HFF-Myc (cell line): ENCODE results near the gene GFRA3.
"Not testable (repeated sequence)": the region's sequence is repeated elsewhere in the genome, so short reads cannot be mapped to it uniquely, and the experiment has no call there.

Source experiments
- DNase-seq: peaks from one replicate; pipeline ENCODE4 v3.0.0-alpha.2; 2011; ENCODE audit warnings: low read depth; ENCODE audit errors: extremely low read depth
- H3K4me3 ChIP-seq: replicated peaks from 2 replicates; pipeline ENCODE4 v1.5.1; 2011; ENCODE audit warnings: low read depth, mild to moderate bottlenecking, control low read depth, low read length
- TF ChIP-seq, protein P1 (sequence below): IDR thresholded peaks from 2 replicates; pipeline ENCODE4 v1.5.1; 2012; ENCODE audit warnings: mild to moderate bottlenecking, low read depth, low read length, control low read depth; ENCODE audit errors: missing control alignments

Gene GFRA3

GRCh38 chr5:138272681-138273080, 1.7 kb downstream of the GFRA3 start:
- no peak overlapping the region for H3K4me3 ChIP-seq
- DNase-seq: no peak
- TF ChIP-seq, protein P1, sequence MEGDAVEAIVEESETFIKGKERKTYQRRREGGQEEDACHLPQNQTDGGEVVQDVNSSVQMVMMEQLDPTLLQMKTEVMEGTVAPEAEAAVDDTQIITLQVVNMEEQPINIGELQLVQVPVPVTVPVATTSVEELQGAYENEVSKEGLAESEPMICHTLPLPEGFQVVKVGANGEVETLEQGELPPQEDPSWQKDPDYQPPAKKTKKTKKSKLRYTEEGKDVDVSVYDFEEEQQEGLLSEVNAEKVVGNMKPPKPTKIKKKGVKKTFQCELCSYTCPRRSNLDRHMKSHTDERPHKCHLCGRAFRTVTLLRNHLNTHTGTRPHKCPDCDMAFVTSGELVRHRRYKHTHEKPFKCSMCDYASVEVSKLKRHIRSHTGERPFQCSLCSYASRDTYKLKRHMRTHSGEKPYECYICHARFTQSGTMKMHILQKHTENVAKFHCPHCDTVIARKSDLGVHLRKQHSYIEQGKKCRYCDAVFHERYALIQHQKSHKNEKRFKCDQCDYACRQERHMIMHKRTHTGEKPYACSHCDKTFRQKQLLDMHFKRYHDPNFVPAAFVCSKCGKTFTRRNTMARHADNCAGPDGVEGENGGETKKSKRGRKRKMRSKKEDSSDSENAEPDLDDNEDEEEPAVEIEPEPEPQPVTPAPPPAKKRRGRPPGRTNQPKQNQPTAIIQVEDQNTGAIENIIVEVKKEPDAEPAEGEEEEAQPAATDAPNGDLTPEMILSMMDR: no peak

- TF ChIP-seq, protein P1: no peak
- no peak overlapping the region for H3K4me3 ChIP-seq
Measured at GRCh38 chr5:138271281-138271680, 3.1 kb downstream of the GFRA3 start.

DNA sequence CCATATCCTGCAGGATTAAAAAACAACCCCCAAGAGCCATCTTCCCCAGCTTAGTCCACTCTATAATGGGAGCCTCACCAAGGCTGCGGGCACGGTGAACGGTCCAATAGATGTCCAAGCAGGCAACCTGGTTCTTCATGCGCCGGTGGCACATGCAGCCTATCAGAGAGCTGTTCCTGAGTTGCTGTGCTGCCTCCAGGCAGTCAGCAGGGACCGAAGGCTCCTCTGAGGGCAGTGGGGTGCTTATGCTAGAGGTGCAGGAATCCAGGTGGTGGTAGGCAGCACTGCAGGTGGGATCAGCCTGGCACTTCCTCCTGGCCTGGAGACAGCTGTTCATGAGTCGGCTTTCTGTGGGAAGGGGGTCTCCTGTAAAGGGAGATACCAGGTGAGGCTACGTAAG, 10.2 kb downstream of the GFRA3 start:
- no peak for DNase-seq
- no peak overlapping the region for H3K4me3 ChIP-seq
- TF ChIP-seq, protein P1: no peak

More at GRCh38 chr5:138271281-138271680, 3.1 kb downstream of the GFRA3 start:
- no peak for DNase-seq

- TF ChIP-seq, protein P1: no peak
- H3K4me3 ChIP-seq: no peak overlapping the region
- DNase-seq: no peak
Measured at GRCh38 chr5:138263581-138263980, 10.8 kb downstream of the GFRA3 start.

GRCh38 chr5:138258704-138259292, 15.6 kb downstream of the GFRA3 start:
- TF ChIP-seq, protein P1: no peak
- no peak for DNase-seq
- H3K4me3 ChIP-seq: no peak overlapping the region

- TF ChIP-seq, protein P1: no peak
- no peak for DNase-seq
Measured at GRCh38 chr5:138257583-138257982, 16.8 kb downstream of the GFRA3 start.

GRCh38 chr5:138252944-138253343, 21.5 kb downstream of the GFRA3 start:
- DNase-seq: no peak
- no peak overlapping the region for H3K4me3 ChIP-seq
- TF ChIP-seq, protein P1: no peak

More at GRCh38 chr5:138257583-138257982, 16.8 kb downstream of the GFRA3 start:
- no peak overlapping the region for H3K4me3 ChIP-seq

DNA sequence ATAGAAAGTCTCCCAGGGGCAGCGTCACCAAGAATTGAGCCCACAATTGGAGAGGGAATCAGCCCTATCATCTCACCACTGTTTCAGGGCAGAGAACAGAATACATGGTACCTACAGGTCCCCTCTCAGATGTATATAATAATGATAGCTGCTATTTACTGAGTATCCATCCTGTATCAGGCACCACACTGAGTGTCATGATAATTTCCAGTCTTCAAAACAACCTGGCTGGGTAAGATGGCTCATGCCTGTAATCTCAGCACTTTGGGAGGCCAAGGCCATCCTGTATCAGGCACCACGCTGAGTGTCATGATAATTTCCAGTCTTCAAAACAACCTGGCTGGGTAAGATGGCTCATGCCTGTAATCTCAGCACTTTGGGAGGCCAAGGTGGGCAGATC, 26.6 kb downstream of the GFRA3 start:
- not testable (repeated sequence) for H3K4me3 ChIP-seq, DNase-seq
